Heart left ventricle (tissue), 16 donors: ENCODE measurements around the gene TSPAN11. TPM values are rescaled to one million over a fixed set of nuclear protein-coding genes. Genes with fewer than 3 reads are reported as not detected.

Source experiments
- ATAC-seq, 4 donors: fragments of 200-7000 bp; cut with Tn5 transposase; one replicate each; pipeline ENCODE4 v1.9.1; 2020 to 2022; ENCODE audit warnings: moderate library complexity in 4 of 4, mild to moderate bottlenecking in 3 of 4, moderate number of reproducible peaks in 1 of 4
- DNase-seq, 5 donors: peaks; one replicate each; pipeline ENCODE4 v3.0.0-alpha.2; 2020
- H3K27ac ChIP-seq, 12 donors: fragments of 200-600 bp; sonication (generic) in 4 of 12; one replicate each; pipeline versions ENCODE4 v1.5.0 to v1.8.0; 2016 to 2022; ENCODE audit warnings: mild to moderate bottlenecking in 2 of 12
- H3K27me3 ChIP-seq, 9 donors: fragments of 200-600 bp; sonication (generic) in 2 of 9; one replicate each; pipeline versions ENCODE4 v1.5.1 to v1.8.0; 2016 to 2022; ENCODE audit warnings: mild to moderate bottlenecking in 3 of 9
- H3K36me3 ChIP-seq, 9 donors: fragments of 200-600 bp; sonication (generic) in 2 of 9; one replicate each; pipeline versions ENCODE4 v1.5.0 to v1.8.0; 2018 to 2022; ENCODE audit warnings: mild to moderate bottlenecking in 2 of 9
- H3K4me1 ChIP-seq, 12 donors: fragments of 200-600 bp; sonication (generic) in 4 of 12; one replicate each; pipeline versions ENCODE4 v1.5.0 to v1.8.0; 2016 to 2022; ENCODE audit warnings: mild to moderate bottlenecking in 3 of 12
- H3K4me3 ChIP-seq, 12 donors: fragments of 200-600 bp; sonication (generic) in 4 of 12; one replicate each; pipeline versions ENCODE4 v1.5.0 to v1.8.0; 2017 to 2022; ENCODE audit warnings: mild to moderate bottlenecking in 9 of 12, moderate library complexity in 4 of 12
- H3K9me3 ChIP-seq, 12 donors: fragments of 200-600 bp; sonication (generic) in 4 of 12; one replicate each; pipeline versions ENCODE4 v1.5.0 to v1.8.0; 2016 to 2022; ENCODE audit warnings: mild to moderate bottlenecking in 1 of 12
- POLR2A ChIP-seq, 2 donors: fragments of 450-650 bp; IDR thresholded peaks; one replicate each; pipeline ENCODE4 v1.6.1; 2017; ENCODE audit warnings: antibody characterized with exemption in 2 of 2, mild to moderate bottlenecking in 2 of 2, moderate library complexity in 2 of 2
- WGBS, 4 donors: extraction: QIAGEN DNeasy Blood & Tissue Kit in 2 of 4; methylation state at CpG; one replicate each; pipeline versions ENCODE4 v1.1.5 to v1.1.7; 2013 to 2018; 5-methylcytosine and 5-hydroxymethylcytosine counted together
- intact Hi-C, 10 donors: fragments of 100-400 bp; cut with DNase I; formaldehyde crosslinking; loops; one replicate each; pipeline versions ENCODE4 v1.11.1 to v1.14.2; 2022
- polyA plus RNA-seq, 2 donors: library from polyadenylated mRNA; stranded (reverse); fragments of 200-250 nt; gene quantifications; one replicate each; pipeline ENCODE4 v1.2.3, GENCODE V29; 2013
- total RNA-seq, 9 donors: library from RNA; depleted of rRNA in 2 of 9; stranded (reverse); fragments of >200 nt in 2 of 9; fragmentation: NEBNext Ultra II Directional in 3 of 9; extraction: Animal tissue kit (Norgen Biotek cat#: 25700) in 3 of 9; gene quantifications; one replicate each; pipeline versions ENCODE4 v1.1.0 to v1.2.4, GENCODE V29; 2016 to 2023
- TF ChIP-seq, protein P1 (sequence below), 12 donors: fragments of 200-600 bp; sonication (generic) in 4 of 12; IDR thresholded peaks; one replicate each; pipeline versions ENCODE4 v1.5.0 to v1.8.0; 2018 to 2022; ENCODE audit warnings: antibody characterized with exemption in 12 of 12, mild to moderate bottlenecking in 5 of 12
- donor health status: ischemic (EF 13 %, LVEDD 7.1; RV severe dilation, severe dysfunction).
- donor health status: healthy with polysubstance abuse.
- donor health status: DM: no; HTN: yes; CAD: no.
- donor health status: DM: no; HTN: no; CAD: no.
- donor health status: ischemic (EF 25% LVEDD 6.9; RV normal size, moderate dysfunction).
- donor health status: ischemic (EF 25% LVEDD 5.7; RV mildly dilated, moderate dysfunction).
- donor health status: healthy.
- donor health status: DM: yes; HTN: yes; CAD: no.
- donor health status: ischemic (EF 35%, LVEDD 5.7; RV mildly dilated, moderate dysfunction).
- donor health status: nonischemic (EF 11% LVEDD 7.7; RV severe dilation, severe dysfunction).
- donor health status: DM: yes; HTN: yes; CAD: no.
- donor health status: PGD.
- donor health status: ischemic (EF 29% LVEDD 5.4; RV normal size, mild dysfunction).
- donor health status: nonischemic (EF 23%, LVEDD 6.1; RV moderate dilation, normal function).

Gene TSPAN11
- total and polyA plus RNA-seq, 11 donors: 0.49 to 4.2 (median 1.9) TPM

- 79 to 84% (median 83%) methylated on average over 9 of the region's 9 CpGs for WGBS, 4 donors
- Histone ChIP-seq H3K27me3 (peaks cover 0 to 4% (median 0%) of the 10 kb centered on the region in 9 donors), H3K36me3 (no peaks in the 10 kb centered on the region), H3K4me1 (no peaks in the 10 kb centered on the region), H3K4me3 (no peak overlapping the region), H3K27ac (no peak overlapping the region), H3K9me3 (no peaks in the 10 kb centered on the region)
- DNase-seq (no peak), ATAC-seq (peak in 2 of 4 donors; percentile 34 to 50)
- intact Hi-C loops: no loop called here
- TF ChIP-seq, protein P1, sequence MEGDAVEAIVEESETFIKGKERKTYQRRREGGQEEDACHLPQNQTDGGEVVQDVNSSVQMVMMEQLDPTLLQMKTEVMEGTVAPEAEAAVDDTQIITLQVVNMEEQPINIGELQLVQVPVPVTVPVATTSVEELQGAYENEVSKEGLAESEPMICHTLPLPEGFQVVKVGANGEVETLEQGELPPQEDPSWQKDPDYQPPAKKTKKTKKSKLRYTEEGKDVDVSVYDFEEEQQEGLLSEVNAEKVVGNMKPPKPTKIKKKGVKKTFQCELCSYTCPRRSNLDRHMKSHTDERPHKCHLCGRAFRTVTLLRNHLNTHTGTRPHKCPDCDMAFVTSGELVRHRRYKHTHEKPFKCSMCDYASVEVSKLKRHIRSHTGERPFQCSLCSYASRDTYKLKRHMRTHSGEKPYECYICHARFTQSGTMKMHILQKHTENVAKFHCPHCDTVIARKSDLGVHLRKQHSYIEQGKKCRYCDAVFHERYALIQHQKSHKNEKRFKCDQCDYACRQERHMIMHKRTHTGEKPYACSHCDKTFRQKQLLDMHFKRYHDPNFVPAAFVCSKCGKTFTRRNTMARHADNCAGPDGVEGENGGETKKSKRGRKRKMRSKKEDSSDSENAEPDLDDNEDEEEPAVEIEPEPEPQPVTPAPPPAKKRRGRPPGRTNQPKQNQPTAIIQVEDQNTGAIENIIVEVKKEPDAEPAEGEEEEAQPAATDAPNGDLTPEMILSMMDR (IDR thresholded peaks at IDR 0.05): no peak
- no peak for TF ChIP-seq POLR2A (IDR thresholded peaks at IDR 0.05)
These were observed 89.5 kb downstream of the TSPAN11 start for GRCh38 chr12:31016057-31016456.

GRCh38 chr12:31017535-31017934 lies 91.0 kb downstream of the TSPAN11 start:
- WGBS, 4 donors: 57 to 72% (median 63%) methylated on average over 4 of the region's 4 CpGs
- intact Hi-C loops: no loop called here

DNA sequence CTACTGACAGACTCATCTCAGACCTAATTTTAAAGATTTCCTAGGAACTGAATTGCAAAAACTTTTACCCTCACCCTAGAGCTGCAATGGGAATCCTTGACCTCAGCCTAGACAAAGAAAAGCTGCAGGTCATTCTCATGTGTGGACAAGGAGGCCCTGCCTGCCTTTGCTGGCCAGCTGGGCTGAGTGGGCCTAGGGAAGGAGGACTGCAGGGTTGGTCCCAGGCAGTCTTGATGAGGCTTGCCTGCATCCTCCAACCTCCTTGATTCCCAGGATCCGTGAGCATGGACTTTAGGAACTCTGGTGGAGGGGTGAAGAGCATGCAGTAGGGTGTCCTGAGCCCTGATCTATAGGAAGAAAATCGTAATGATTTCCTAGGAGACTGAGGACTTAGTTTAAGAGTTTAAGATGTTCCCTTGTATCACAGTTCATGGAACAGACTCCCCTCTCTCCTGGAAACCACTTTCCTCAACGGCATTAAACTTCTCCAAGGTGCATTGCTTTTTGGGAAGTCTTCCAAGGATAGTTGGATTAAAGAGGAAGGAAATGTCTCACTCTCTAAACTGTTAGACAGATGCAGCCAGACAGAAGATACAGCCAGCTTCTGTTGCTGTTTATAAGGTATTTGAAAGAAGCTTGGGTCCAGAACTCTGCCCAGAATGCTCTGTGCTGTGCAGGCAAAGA lies 91.7 kb downstream of the TSPAN11 start:
- peaks cover 0 to 4% (median 0%) of the 10 kb centered on the region in 9 donors for H3K27me3 ChIP-seq
- H3K4me3 ChIP-seq: no peak overlapping the region
- H3K27ac ChIP-seq: no peak overlapping the region
- DNase-seq (no peak), ATAC-seq (no peak)
- intact Hi-C loops: no loop called here
- H3K36me3 ChIP-seq: no peaks in the 10 kb centered on the region
- H3K9me3 ChIP-seq: no peaks in the 10 kb centered on the region
- WGBS, 4 donors: 64 to 72% (median 69%) methylated on average over 3 of the region's 3 CpGs
- no peaks in the 10 kb centered on the region for H3K4me1 ChIP-seq
- no peak for TF ChIP-seq POLR2A (IDR thresholded peaks at IDR 0.05)
- TF ChIP-seq, protein P1 (IDR thresholded peaks at IDR 0.05): no peak

More at GRCh38 chr12:31017535-31017934, 91.0 kb downstream of the TSPAN11 start:
- H3K4me1 ChIP-seq: no peaks in the 10 kb centered on the region
- H3K27me3 ChIP-seq: peaks cover 0 to 4% (median 0%) of the 10 kb centered on the region in 9 donors
- DNase-seq (no peak), ATAC-seq (no peak)
- no peak overlapping the region for H3K27ac ChIP-seq
- H3K9me3 ChIP-seq: no peaks in the 10 kb centered on the region
- H3K4me3 ChIP-seq: no peak overlapping the region
- TF ChIP-seq POLR2A (IDR thresholded peaks at IDR 0.05): no peak
- TF ChIP-seq, protein P1 (IDR thresholded peaks at IDR 0.05): no peak
- H3K36me3 ChIP-seq: no peaks in the 10 kb centered on the region

DNA sequence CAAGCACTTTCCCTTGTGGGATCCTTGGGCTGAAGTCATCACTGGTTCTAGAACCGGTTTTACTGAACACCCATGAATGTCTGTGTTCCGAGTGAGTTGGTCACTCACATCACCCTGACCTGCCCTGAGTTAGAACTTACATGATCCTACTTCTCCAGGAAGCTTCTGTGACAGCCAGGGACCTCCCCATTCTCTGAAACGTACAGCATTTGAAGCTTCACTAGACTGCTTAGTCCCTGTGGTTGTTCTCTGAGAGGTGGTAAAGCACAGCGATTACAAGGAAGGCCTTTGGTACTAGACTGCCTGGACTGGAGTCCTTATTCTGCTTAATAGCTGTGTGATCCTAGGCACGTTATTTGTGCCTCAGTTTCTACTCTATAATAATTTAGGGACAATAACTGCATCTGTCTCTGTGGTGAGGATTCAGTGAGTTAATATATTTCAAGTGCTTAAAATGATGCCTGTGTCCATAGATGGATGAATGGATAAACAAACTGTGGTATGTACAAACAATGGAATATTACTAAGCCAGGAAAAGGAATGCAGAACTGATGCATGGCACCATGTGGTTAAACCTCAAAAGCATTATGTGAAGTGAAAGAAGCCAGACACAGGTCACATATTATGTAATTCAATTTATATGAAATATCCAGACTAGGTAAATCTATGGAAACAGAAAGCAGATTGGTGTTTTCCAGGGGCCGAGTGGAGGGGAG lies 92.4 kb downstream of the TSPAN11 start:
- H3K27ac ChIP-seq: no peak overlapping the region
- H3K4me1 ChIP-seq: no peaks in the 10 kb centered on the region
- intact Hi-C loops: no loop called here
- 76 to 85% (median 83%) methylated on average over 6 of the region's 6 CpGs for WGBS, 4 donors
- H3K4me3 ChIP-seq: no peak overlapping the region
- H3K27me3 ChIP-seq: peaks cover 0 to 4% (median 0%) of the 10 kb centered on the region in 9 donors
- H3K9me3 ChIP-seq: no peaks in the 10 kb centered on the region
- H3K36me3 ChIP-seq: no peaks in the 10 kb centered on the region
- ATAC-seq: no peak
- TF ChIP-seq, protein P1 (IDR thresholded peaks at IDR 0.05): no peak
- no peak for TF ChIP-seq POLR2A (IDR thresholded peaks at IDR 0.05)
- DNase-seq: no peak
